GM18951 (cell line): ENCODE measurements around the gene MAP2K5.
"Not testable (repeated sequence)": the region's sequence is repeated elsewhere in the genome, so short reads cannot be mapped to it uniquely, and the experiment has no call there.

Experiments used
- POLR2A ChIP-seq: IDR thresholded peaks from 4 replicates; pipeline ENCODE4 v1.6.1; 2011; ENCODE audit warnings: mild to moderate bottlenecking; ENCODE audit not compliant: insufficient read length, insufficient read depth; ENCODE audit errors: extremely low read depth
- in situ Hi-C: fragments of 300-500 bp; cut with MboI; formaldehyde crosslinking; loops from one replicate; pipeline ENCODE4 v1.12.0; 2022; ENCODE audit warnings: low sequenced_read_pairs, mixed read lengths, inconsistent platforms; ENCODE audit not compliant: unreplicated experiment

MAP2K5 gene

DNA sequence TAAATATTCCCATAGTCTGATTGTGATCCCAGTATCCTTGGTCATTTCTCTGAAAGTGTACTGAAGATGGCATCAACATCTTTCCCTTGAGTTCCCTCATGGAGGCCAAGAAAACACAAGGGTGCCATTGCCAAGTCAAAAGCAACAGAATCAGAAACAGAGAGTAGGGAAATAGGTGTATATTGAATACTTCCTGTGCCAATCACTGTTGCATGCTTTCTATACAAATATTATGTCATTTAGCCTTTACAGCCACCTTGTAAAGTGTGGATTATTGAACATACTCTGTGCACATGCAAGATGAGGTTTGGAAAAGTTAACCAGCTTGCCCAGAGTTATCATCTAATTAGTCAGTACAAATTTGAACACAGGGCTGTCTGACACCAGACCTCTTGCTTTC is 117.9 kb downstream of the MAP2K5 start:
- TF ChIP-seq POLR2A, result no peak
- in situ Hi-C loops, result no loop called here

GRCh38 chr15:67660874-67661606 is 118.5 kb downstream of the MAP2K5 start:
- in situ Hi-C loops, result no loop called here

GRCh38 chr15:67670647-67671305 is 128.3 kb downstream of the MAP2K5 start:
- no peak for TF ChIP-seq POLR2A
- in situ Hi-C loops, result no loop called here

More at GRCh38 chr15:67660874-67661606, 118.5 kb downstream of the MAP2K5 start:
- no peak for TF ChIP-seq POLR2A

DNA sequence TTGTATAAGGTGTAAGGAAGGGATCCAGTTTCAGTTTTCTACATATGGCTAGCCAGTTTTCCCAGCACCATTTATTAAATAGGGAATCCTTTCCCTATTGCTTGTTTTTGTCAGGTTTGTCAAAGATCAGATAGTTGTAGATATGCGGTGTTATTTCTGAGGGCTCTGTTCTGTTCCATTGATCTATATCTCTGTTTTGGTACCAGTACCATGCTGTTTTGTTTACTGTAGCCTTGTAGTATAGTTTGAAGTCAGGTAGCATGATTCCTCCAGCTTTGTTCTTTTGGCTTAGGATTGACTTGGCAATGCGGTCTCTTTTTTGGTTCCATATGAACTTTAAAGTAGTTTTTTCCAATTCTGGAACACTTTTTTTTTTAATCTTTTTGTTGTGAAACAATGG is 130.3 kb downstream of the MAP2K5 start:
- in situ Hi-C loops, result not testable (repeated sequence)

DNA sequence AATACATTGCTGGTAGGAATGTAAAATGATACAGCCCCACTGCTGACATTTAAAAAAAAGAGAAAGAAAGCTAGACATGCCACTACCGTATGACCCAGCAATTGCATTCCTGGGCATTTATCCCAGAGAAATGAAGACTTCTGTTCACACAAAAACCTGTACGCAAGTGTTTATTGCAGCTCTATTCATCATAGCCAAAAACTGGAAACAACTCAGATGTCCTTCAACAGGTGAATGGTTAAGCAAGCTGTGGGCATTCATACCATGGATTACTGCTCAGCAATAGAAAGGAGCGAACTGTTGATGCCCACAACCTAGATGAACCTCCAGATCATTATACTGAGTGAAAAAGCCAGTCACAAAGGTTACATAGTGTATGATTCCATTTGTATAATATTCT is 132.5 kb downstream of the MAP2K5 start:
- in situ Hi-C loops, result no loop called here
- TF ChIP-seq POLR2A, result no peak

GRCh38 chr15:67678089-67678488 is 135.6 kb downstream of the MAP2K5 start:
- no peak for TF ChIP-seq POLR2A
- in situ Hi-C loops, result no loop called here

DNA sequence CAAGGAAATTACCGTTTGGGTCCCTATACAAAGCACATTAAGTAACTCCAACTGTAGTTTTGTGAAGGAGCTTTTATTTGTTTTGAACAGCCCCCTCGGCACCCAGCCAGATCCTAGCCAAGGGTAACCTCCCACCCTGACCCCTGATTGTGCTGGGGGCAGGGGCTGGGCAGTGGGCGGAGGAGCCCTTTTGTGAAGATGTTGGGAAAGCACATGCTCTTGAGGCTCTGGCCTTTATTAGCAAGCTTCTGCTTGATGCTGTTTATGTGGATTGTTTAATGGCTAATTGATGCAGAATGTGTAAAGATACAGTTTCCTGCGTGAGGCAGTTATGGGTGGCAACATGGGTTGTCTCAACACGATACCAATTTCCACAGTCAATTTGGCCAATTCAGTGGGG is 136.5 kb downstream of the MAP2K5 start:
- in situ Hi-C loops, result no loop called here
- no peak for TF ChIP-seq POLR2A

DNA sequence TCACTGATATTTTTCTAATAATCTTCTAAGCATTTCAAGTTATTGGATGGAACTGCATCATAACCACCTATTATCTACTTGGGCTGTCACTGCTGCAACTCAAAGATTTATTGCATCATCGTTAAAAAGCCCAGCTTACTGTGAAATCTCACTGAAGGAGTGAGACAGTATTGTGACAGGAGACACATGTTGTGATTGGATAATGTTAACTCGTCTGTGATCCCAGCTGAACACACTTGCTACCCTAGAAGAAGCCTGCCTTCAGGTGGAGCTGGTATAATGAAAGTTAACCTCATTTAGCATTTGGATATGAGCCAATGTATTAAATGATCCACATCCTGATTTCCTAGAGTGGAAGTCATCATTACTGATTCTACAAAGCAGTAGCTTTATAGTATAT is 138.1 kb downstream of the MAP2K5 start:
- no peak for TF ChIP-seq POLR2A

DNA sequence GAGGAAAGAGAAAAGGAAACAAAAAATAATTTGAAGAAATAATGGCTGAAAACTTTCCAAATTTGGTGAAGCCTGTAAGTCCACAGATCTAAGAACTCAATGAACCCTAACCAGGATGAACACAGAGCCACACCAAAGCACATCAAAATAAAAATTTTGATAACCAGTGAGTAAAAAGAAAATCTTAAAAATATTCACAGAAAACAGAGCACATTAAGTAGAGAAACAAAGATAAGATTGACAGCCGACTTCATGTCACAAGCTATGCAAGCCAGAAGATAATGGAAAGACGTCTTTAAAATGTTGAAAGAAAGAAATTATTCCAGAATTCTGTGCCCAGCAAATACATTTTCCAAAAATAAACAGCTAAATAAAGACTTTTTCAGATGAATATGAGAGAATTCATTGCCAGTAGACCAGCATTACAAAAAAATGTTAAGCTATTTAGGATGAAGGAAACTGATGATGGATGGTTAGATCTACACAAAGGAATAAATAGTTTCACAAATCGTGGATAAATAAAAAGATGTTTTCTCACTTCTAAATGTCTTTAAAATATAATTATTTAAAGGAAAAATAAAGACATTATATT is 142.6 kb downstream of the MAP2K5 start:
- TF ChIP-seq POLR2A, result no peak
- in situ Hi-C loops, result no loop called here

More for the DNA sequence above, 138.1 kb downstream of the MAP2K5 start:
- in situ Hi-C loops, result no loop called here

DNA sequence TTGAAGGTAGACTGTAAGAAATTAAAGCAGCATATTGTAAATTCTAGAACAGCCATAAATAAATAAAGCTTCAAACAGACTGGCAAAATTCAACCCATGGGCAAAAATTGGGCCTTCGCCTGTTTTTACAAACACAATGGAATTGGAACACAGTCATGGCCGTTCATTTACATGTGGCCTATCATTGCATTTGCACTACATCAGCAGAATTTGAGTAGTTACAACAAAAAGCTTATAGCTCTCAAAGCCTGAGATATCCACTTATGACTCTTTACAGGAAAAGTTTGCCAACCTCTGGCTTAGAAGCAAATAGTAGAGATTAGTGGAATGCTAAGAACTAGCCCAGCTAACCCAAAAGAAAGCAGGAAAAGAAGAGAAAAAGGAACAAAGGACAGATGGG is 143.2 kb downstream of the MAP2K5 start:
- in situ Hi-C loops, result no loop called here
- no peak for TF ChIP-seq POLR2A

GRCh38 chr15:67690936-67691335 is 148.4 kb downstream of the MAP2K5 start:
- in situ Hi-C loops, result no loop called here
- no peak for TF ChIP-seq POLR2A

DNA sequence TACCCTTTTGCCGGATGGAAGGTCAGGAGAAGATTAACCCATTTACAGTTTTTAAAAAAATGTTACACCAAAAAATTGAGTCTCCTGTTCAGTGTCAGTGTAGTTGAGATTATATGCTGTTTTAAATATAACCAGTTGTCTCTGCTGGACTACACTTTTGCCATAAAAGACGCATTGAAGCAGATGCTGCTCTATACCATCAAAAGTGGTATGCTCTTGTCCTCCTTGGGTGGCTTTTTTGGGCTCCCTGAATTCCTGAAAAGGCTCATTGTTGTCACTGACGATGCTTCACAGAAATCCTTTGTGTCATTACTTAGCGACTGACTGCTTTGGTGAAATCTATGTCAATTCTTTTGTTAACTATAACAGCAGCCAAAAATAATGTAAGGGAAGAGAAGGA is 148.9 kb downstream of the MAP2K5 start:
- in situ Hi-C loops, result no loop called here
- TF ChIP-seq POLR2A, result no peak

DNA sequence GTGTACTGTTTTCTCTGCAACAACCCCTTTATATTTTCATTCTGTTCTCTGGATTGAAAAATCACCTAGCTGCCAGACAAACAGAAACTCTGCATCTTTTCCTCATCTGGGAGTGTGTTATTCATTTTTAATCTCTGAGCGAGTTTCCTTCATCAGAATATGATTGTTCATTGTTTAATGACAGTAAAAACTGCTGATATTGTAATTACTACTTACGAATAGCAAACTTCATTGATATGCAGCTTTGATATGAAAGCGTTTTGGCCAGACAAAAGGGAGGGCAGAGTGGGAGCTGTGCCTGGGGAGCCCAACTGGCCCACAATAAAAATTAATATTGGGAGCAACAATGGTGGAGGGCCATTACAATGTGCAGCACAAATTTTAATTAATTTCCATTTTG is 150.1 kb downstream of the MAP2K5 start:
- in situ Hi-C loops, result no loop called here
- TF ChIP-seq POLR2A, result no peak

GRCh38 chr15:67696087-67696486 is 153.6 kb downstream of the MAP2K5 start:
- in situ Hi-C loops, result no loop called here
- TF ChIP-seq POLR2A, result no peak
